Skeletal muscle satellite cell (primary cell): ENCODE measurements around the gene GPR39.

Experiments used
- H3K27me3 ChIP-seq: 2 replicates; pipeline ENCODE4 v1.7.0; 2013; ENCODE audit warnings: low read length; ENCODE audit not compliant: control insufficient read depth, insufficient read depth
- H3K36me3 ChIP-seq: 2 replicates; pipeline ENCODE4 v1.7.0; 2013; ENCODE audit warnings: mild to moderate bottlenecking, control low read depth, low read length; ENCODE audit not compliant: insufficient read depth
- H3K4me1 ChIP-seq: 2 replicates; pipeline ENCODE4 v1.7.0; 2013; ENCODE audit warnings: low read length; ENCODE audit not compliant: control insufficient read depth, insufficient read depth
- H3K4me2 ChIP-seq: 2 replicates; pipeline ENCODE4 v1.7.0; 2013; ENCODE audit warnings: mild to moderate bottlenecking, low read length
- H3K4me3 ChIP-seq: 2 replicates; pipeline ENCODE4 v1.7.0; 2013; ENCODE audit warnings: low read length
- H3K9ac ChIP-seq: 2 replicates; pipeline ENCODE4 v1.7.0; 2013; ENCODE audit warnings: mild to moderate bottlenecking, low read depth, low read length, moderate library complexity
- H3K9me3 ChIP-seq: replicated peaks from 2 replicates; pipeline ENCODE4 v1.7.0; 2013; ENCODE audit warnings: mild to moderate bottlenecking, control low read depth, low read length

GPR39 gene

DNA sequence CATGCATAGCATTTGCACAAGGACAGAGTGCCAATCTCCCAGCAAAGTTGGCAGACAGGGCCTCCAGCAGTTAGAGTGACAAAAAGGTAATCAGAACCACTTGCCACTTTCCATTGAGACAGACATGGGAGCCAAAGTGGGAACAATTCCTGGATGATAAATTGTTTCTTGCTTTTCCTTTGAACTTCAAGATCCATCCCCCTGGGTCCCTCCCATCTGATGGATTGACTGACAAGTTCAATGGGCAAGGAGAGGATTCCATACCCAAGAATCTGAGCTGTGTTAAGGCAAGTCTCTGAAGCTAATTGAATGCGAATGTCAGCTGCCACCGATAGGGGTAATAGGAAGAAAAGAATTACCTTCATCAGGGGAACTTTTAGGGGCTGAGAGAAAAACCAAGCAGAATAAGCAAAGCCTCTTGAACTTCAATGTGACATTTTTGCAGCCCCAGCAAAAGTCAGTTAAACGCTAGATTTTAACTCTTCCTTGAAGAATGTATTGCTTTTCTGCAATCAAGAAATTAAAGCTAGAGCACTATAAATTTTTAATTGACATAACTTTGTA is 156.9 kb downstream of the GPR39 start:
- Histone ChIP-seq H3K36me3 (no peaks in the 10 kb centered on the region), H3K9ac (no peak overlapping the region), H3K9me3 (no peaks in the 10 kb centered on the region), H3K4me2 (no peak overlapping the region), H3K4me3 (no peak overlapping the region), H3K27me3 (no peaks in the 10 kb centered on the region), H3K4me1 (no peaks in the 10 kb centered on the region)

- H3K4me1 ChIP-seq: no peaks in the 10 kb centered on the region
- H3K9ac ChIP-seq: no peak overlapping the region
- no peaks in the 10 kb centered on the region for H3K9me3 ChIP-seq
- no peak overlapping the region for H3K4me3 ChIP-seq
- H3K4me2 ChIP-seq: no peak overlapping the region
- no peaks in the 10 kb centered on the region for H3K27me3 ChIP-seq
- H3K36me3 ChIP-seq: no peaks in the 10 kb centered on the region
Measured at GRCh38 chr2:132577686-132578085, 161.1 kb downstream of the GPR39 start.

GRCh38 chr2:132581591-132581990 is 165.0 kb downstream of the GPR39 start:
- Histone ChIP-seq H3K9ac (no peak overlapping the region), H3K36me3 (no peaks in the 10 kb centered on the region), H3K27me3 (no peaks in the 10 kb centered on the region), H3K4me2 (no peak overlapping the region), H3K4me1 (no peaks in the 10 kb centered on the region), H3K9me3 (no peaks in the 10 kb centered on the region), H3K4me3 (no peak overlapping the region)

DNA sequence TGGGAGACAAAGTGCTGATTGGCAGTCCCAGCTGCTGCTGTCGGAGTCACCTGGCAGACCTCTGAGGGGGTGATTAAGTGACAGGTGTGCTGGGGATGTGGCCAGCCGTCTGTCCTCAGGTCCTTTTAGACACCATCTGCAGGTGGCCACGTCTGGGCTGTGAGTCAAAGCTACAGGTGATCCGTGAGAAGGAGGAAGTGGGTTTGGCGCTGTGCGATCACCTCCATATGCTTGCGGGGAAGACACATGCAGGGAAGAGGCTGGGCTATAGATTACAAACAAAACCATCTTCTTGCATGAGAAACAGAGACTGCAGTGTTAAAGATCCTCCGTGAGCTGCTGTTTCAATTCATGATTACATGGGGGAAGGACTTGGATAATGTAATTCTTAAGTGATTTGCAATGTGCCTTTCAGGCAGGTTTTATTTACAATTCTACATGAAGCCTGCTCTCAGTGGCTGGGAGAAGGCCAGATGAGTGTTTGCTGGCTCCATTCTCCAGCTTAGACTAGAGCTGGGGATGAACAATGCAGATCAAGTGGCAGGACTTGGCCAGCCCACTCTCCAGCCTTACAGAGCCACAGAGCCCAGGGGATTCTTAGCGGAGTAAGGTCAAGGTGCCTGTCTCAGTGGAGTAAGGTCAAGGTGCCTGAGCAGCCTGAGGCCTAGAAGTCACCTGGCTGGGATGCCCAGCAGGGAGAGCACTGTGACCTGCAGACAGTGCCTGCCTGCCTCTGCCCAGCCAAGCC is 165.6 kb downstream of the GPR39 start:
- Histone ChIP-seq H3K36me3 (no peaks in the 10 kb centered on the region), H3K4me3 (no peak overlapping the region), H3K4me2 (no peak overlapping the region), H3K9me3 (no peaks in the 10 kb centered on the region), H3K27me3 (no peaks in the 10 kb centered on the region), H3K4me1 (no peaks in the 10 kb centered on the region), H3K9ac (no peak overlapping the region)

- no peak overlapping the region for H3K4me3 ChIP-seq
- H3K36me3 ChIP-seq: no peaks in the 10 kb centered on the region
- no peaks in the 10 kb centered on the region for H3K4me1 ChIP-seq
- H3K9me3 ChIP-seq: no peaks in the 10 kb centered on the region
- H3K4me2 ChIP-seq: no peak overlapping the region
- no peaks in the 10 kb centered on the region for H3K27me3 ChIP-seq
- H3K9ac ChIP-seq: no peak overlapping the region
Measured at GRCh38 chr2:132583666-132584360, 167.2 kb downstream of the GPR39 start.

DNA sequence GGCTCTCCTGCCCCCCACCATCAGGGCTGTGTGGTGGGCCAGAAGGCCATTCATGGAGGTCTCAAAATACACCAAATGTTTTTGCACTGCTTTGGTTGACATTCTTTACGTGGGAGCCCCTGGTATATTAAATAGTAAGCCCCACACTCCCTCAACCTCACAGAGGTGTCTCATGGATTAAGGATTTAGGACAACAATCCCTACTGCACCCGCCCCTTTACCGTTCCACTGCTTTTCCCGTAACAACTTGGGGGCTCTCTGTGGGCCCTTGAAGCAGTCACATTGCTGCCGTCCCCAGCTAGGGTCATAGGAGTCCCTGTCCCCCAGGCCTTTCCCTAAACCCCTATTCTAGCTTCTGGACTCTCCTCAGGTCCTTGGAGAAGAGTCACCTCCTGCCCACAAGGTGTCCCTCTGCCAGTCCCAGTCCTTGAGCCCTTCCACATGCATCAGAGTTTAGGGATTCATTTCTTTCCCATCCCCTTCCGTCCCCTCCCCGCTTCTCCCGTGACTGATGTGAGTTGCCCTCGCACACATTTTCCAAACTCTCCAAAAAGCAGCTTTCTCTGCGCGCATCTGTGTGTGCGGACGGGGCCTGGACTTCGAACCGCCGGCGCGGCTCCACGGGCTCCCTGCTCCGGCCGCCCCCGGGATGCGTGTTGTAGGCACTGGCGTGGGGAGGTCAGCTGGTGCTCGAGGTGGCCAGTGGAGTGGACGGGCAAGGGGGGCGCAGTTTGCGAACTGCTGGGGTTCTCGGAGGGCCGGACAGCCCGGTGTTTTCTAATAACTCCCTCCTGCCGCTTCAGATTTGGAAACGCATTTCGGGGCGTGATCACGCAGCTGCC is 168.6 kb downstream of the GPR39 start:
- H3K9ac ChIP-seq: no peak overlapping the region
- H3K9me3 ChIP-seq: no peaks in the 10 kb centered on the region
- no peak overlapping the region for H3K4me3 ChIP-seq
- H3K4me1 ChIP-seq: no peaks in the 10 kb centered on the region
- no peak overlapping the region for H3K4me2 ChIP-seq
- H3K36me3 ChIP-seq: no peaks in the 10 kb centered on the region
- H3K27me3 ChIP-seq: no peaks in the 10 kb centered on the region

DNA sequence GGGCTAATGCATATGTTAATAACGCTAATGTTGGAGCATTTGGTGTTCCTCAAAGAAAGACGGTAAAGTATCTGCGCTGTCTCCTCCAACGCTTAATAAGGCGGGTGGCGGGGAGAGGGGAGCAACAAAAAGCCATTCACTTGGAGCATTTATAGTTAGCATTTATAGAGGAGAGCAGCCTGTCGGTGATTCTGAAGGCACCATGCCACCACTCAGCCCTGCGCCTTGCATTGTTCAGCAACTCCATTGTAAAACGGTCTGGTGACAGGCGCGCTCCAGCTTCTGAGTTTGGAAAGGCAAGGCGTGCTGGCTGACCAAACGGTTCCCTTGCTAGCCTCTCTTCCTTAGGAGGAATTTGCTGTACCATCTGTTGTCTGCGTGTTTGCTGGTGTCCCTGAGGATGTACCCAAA is 169.5 kb downstream of the GPR39 start:
- no peaks in the 10 kb centered on the region for H3K4me1 ChIP-seq
- H3K27me3 ChIP-seq: no peaks in the 10 kb centered on the region
- H3K9ac ChIP-seq: no peak overlapping the region
- H3K4me2 ChIP-seq: no peak overlapping the region
- H3K4me3 ChIP-seq: no peak overlapping the region
- no peaks in the 10 kb centered on the region for H3K9me3 ChIP-seq
- no peaks in the 10 kb centered on the region for H3K36me3 ChIP-seq

GRCh38 chr2:132586835-132587234 is 170.2 kb downstream of the GPR39 start:
- H3K4me1 ChIP-seq: no peaks in the 10 kb centered on the region
- no peak overlapping the region for H3K4me2 ChIP-seq
- no peak overlapping the region for H3K9ac ChIP-seq
- H3K36me3 ChIP-seq: no peaks in the 10 kb centered on the region
- no peak overlapping the region for H3K4me3 ChIP-seq
- H3K9me3 ChIP-seq: no peaks in the 10 kb centered on the region
- H3K27me3 ChIP-seq: no peaks in the 10 kb centered on the region

- Histone ChIP-seq H3K36me3 (no peaks in the 10 kb centered on the region), H3K4me1 (no peaks in the 10 kb centered on the region), H3K9me3 (no peaks in the 10 kb centered on the region), H3K4me2 (no peak overlapping the region), H3K4me3 (no peak overlapping the region), H3K27me3 (no peaks in the 10 kb centered on the region), H3K9ac (no peak overlapping the region)
Measured at GRCh38 chr2:132588576-132588975, 172.0 kb downstream of the GPR39 start.

GRCh38 chr2:132589111-132589830 is 172.7 kb downstream of the GPR39 start:
- no peaks in the 10 kb centered on the region for H3K4me1 ChIP-seq
- no peak overlapping the region for H3K9ac ChIP-seq
- H3K36me3 ChIP-seq: no peaks in the 10 kb centered on the region

DNA sequence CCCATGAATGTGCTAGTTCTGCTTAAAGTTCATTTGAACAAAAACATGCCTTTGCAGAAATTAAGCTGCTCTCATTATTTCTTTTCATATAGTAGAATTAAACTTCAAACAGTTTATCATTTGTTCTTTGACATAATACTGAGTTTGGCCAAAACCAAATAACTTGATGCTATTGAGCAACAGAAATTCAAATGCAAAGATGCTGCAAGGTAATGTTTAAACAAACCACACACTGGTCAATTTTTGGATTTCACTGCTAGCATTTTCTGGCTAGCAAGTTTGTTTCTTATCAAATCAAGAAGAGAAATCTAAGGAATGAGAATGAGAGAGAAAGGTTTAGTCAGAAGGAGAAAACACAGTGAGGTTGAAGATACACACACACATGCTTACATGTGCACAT is 173.4 kb downstream of the GPR39 start:
- no peaks in the 10 kb centered on the region for H3K27me3 ChIP-seq
- H3K4me3 ChIP-seq: no peak overlapping the region
- no peaks in the 10 kb centered on the region for H3K9me3 ChIP-seq
- no peak overlapping the region for H3K4me2 ChIP-seq
- no peak overlapping the region for H3K9ac ChIP-seq
- no peaks in the 10 kb centered on the region for H3K36me3 ChIP-seq
- H3K4me1 ChIP-seq: no peaks in the 10 kb centered on the region

More at GRCh38 chr2:132589111-132589830, 172.7 kb downstream of the GPR39 start:
- Histone ChIP-seq H3K9me3 (no peaks in the 10 kb centered on the region), H3K27me3 (no peaks in the 10 kb centered on the region), H3K4me3 (no peak overlapping the region), H3K4me2 (no peak overlapping the region)
